ENCODE measurements around the gene SERPINI1. TPM values are rescaled to one million over a fixed set of nuclear protein-coding genes. Genes with fewer than 3 reads are reported as not detected.
"Not testable (repeated sequence)": the region's sequence is repeated elsewhere in the genome, so short reads cannot be mapped to it uniquely, and the experiment has no call there.

The SERPINI1 gene
- total RNA-seq, 1 donor from 2014 or later, result 123 TPM

DNA sequence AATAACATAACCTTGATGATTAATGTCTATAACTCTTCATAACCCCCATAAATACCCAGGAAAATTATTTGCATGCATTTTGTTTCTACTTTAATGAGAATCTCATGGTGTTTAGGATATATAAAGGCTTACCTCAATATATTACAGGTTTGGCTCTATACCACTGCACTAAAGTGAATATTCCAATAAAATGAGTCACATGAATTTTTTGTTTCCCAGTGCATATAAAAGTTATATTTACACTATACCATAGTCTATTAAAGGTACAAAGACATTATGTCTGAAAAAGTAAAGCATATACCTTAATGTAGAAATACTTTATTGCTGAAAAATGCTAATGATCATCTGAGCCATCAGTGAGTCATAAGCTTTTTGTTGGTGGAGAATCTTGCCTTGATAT lies 74.7 kb downstream of the SERPINI1 start:
- DNase-seq, result no peak

DNA sequence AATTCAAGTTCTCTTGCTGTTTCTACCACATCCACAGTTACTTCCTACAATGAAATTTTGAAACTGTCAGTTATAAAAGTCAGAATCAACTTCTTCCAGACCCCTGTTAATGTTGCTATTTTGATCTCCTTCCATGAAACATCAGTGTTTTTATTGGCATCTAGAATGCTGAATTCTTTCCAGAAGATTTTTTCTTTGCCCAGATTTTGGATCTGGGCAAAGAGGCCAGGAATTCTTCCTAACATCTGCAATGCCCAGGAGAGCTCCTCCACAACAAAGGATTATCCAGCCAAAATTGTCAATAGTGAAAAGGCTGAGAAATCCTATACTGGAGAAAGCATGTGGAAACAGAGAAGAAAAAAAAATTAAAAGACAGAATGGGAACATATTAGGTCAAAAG lies 75.5 kb downstream of the SERPINI1 start:
- DNase-seq, result no peak

- DNase-seq, result no peak
Observed at GRCh38 chr3:167813169-167814123, 77.9 kb downstream of the SERPINI1 start.

GRCh38 chr3:167814441-167814951 lies 79.0 kb downstream of the SERPINI1 start:
- peak; percentile 62 for DNase-seq

DNA sequence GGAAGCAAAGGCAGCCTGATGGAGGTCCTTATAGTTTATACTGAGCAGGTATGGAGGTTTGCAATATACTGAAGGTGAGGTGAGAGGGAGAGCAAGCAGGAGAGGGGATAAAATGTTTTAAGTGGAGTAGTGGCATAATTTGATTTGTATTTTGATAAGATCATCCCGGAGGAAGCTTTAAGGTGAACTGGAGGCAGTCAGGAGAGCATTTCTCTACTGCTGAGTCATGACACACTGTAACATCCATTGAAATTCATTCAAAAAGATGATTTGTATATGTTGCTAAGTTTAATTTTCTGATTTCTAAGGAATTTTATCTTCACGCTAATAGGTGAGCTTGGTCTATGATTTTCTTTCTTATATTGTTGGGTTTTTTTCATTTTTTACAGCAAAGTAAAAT lies 81.4 kb downstream of the SERPINI1 start:
- no peak for DNase-seq

DNA sequence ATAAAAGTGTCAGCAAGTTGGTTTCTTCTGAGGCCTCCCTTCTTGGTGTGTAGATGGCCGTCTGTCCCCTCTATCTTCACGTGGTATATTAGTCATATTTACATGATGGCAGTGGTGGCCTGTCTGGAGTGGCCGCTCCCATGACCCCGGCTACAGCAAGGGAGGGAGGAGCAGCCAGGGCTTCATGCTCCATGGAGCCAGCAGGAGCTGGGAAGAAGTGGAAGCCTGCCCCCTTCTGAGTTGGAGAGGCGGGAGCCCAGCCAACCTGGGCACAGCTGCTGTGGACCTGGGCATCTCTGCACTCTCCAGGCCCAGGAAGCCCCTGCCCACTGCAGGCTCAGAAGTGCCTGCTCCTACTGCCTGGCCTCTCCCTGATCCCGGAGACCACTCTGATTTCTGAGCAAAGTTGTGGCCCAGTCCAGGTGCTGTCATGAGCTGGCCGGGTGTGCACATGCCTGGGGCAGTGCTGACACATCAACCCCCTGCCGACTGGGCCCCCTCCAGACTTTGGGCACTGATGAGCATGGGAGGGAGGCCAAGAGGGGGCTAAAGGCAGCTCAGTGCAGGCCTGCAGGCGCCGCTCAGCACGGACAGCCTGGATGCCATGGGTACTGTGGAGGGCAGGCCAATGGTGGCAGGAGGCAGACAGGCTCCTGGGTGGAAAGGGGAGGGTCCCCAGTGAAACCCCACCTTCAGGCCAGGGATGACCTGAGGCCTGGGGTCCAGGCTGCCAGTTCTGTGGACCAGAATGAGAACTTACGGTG lies 84.8 kb downstream of the SERPINI1 start:
- no peak for DNase-seq

DNA sequence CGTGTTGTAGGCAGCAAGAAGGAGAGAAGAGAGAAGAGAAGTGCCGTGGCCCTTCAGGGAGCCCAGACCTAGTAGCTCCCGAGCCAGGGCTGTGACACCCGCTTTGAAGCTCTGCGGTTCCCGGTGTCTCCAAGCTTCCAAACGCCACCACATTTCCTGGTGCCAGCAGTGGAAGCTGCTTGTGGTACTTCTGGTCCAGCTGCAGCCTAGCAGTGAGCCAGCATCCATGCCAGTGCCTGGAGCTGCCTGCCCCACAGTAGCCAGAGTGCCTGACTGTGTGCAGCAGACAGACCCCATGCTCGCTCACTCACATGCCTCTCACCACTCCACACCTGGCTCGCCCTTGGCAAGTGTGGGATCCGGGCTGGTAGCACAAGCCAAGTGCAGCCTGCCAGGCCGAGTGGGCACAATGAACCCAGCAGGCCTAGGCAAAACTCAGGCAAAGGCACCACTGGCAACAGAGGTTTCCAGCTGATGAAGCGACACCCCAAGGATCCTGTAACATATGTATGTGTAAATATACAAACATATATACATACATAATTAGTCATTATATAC lies 85.8 kb downstream of the SERPINI1 start:
- DNase-seq, result no peak

- DNase-seq, result no peak
Observed at GRCh38 chr3:167823738-167824137, 88.2 kb downstream of the SERPINI1 start.

DNA sequence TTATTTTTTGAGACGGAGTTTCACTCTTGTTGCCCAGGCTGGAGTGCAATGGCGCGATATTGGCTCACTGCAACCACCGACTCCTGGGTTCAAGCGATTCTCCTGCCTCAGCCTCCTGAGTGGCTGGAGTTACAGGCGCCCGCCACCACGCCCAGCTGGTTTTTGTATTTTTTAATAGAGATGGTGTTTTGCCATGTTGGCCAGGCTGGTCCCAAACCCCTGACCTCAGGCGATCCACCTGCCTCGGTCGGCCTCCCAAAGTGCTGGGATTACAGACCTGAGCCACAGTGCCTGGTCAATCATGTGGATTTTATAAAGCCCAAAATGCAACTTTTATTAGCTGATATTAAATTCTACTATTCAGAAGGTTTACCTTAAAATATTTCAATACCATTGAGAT lies 92.1 kb downstream of the SERPINI1 start:
- DNase-seq, result not testable (repeated sequence)

DNA sequence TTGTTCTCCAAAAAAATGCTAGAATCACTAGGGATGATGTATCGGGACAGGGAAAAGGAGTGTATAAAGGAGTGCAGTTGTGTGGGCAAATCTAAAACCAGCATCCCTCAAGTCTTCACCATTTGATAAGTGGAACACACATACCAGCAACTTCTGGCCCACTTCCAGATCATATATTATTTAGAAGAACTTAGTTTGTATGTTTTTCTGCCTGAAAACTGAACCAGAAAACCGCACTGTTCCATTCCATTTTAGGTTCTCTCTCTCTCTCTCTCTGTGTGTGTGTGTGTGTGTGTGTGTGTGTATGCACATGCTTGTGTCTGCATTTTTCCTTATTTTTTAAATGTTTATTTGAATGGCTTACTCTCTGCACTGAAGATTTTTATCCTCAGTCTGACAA lies 93.5 kb downstream of the SERPINI1 start:
- no peak for DNase-seq

GRCh38 chr3:167830007-167830406 lies 94.5 kb downstream of the SERPINI1 start:
- DNase-seq, result no peak

GRCh38 chr3:167835359-167835758 lies 99.8 kb downstream of the SERPINI1 start:
- DNase-seq, result no peak

- no peak for DNase-seq
Observed at GRCh38 chr3:167835953-167836352, 100.4 kb downstream of the SERPINI1 start.

DNA sequence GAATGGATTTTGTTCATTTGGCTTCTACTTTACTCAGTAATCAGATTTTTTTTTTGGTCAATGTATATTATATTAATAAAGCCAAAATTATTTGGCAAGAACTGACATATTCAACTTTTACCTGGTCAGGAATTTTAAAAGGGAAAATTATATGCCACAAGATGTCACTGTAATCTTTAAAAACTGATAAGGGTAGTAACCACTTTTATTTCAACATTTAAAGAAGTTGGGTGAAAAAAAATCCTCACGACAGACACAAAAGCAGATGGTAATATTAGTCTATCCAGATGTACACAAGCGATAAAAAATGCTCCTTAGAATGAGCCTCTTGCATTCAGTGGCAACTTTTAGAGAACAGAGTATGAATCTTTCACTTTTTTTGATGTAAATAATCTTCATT lies 101.9 kb downstream of the SERPINI1 start:
- no peak for DNase-seq

- no peak for DNase-seq
Observed at GRCh38 chr3:167839460-167840134, 104.1 kb downstream of the SERPINI1 start.

DNA sequence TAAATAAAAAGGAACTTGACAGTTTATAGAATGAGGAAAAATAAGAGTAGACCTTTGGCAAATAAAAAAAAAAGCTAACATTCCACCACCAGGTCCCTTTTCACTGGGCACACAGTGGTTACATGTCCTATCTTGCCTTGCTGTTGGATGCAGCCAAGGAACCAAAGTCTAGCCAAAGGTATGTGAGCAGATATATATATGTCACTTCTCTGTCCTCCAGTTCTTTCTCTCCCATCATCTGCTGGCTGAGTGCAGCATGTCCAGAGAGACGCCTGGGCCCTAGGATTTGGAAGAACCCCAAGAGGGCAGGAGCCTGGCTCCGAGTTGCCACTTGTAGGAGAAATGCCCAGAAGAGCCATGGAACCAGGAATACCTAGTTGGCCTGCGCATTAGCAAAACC lies 104.7 kb downstream of the SERPINI1 start:
- no peak for DNase-seq

- no peak for DNase-seq
Observed at GRCh38 chr3:167843481-167843880, 108.0 kb downstream of the SERPINI1 start.

GRCh38 chr3:167843886-167844285 lies 108.4 kb downstream of the SERPINI1 start:
- DNase-seq, result no peak

GRCh38 chr3:167844528-167844927 lies 109.0 kb downstream of the SERPINI1 start:
- DNase-seq, result no peak

- DNase-seq, result no peak
Observed at GRCh38 chr3:167851171-167851570, 115.7 kb downstream of the SERPINI1 start.

DNA sequence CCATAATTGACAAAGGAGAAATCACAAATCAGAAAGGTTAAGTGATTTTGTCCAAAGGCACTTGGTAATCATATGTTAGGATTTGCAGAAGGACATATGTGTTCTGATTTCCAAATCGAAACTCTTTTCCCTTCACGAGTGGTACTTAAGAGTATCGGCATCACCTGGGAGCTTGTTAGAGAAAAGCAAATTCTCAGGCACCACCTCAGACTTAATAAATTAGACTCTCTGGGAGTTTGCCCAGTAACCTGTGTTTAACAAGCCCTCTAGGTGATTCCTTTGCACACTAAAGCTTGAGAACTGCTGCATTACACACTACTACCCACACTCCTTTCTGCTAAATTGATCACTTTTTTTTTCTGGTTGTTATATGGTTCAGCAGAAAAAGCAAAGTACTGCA lies 116.2 kb downstream of the SERPINI1 start:
- no peak for DNase-seq

GRCh38 chr3:167852216-167852615 lies 116.7 kb downstream of the SERPINI1 start:
- no peak for DNase-seq
